Activated CD8-positive, alpha-beta memory T cell treated with anti-CD3 and anti-CD28 coated beads, Interleukin-2, amount 50 U/mL, for 48 hours (primary cell): ENCODE measurements around the gene PBOV1.

Experiments used
- DNase-seq: peaks from one replicate; pipeline ENCODE4 v3.0.0-alpha.2; 2020

PBOV1 gene

GRCh38 chr6:138204303-138204702, 14.0 kb downstream of the PBOV1 start:
- DNase-seq: no peak

DNA sequence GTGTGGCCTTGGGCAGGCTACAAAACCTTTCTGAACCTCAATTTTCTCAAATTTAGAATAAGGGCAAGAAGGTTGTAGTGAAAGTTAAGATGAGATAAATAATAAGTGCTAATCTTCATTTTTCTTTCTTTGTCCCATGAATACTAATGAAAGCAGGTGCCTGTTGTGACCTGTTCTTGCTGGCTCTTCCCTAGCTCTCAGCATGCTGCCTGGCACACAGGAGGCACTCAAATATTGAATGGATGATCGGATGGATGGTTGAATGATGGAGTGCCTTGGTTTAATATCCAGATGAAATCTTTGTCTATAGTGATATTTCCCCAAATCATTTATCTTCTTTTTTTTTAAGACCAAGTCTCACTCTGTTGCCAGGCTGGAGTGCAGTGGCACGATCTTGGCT, 15.0 kb downstream of the PBOV1 start:
- no peak for DNase-seq

DNA sequence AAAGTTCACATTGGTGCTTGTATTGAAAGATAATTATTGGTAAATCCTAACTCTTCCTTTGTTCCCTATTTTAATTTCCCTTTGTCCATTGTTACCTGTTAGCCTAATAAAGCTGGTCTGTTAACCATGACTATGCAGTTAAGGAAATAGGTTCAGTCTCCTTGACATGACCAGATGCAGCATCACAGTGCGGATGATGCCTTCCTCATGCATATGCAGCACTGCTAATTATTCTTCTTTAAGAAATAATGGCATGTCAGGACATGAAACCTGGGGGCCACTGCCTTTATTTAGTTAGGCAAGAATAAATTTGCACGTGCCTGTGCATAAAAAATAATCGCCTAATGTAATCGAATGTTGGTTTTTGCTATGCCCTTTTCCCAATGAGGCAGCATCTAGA, 16.5 kb downstream of the PBOV1 start:
- no peak for DNase-seq

GRCh38 chr6:138198430-138199091, 19.7 kb downstream of the PBOV1 start:
- no peak for DNase-seq

DNA sequence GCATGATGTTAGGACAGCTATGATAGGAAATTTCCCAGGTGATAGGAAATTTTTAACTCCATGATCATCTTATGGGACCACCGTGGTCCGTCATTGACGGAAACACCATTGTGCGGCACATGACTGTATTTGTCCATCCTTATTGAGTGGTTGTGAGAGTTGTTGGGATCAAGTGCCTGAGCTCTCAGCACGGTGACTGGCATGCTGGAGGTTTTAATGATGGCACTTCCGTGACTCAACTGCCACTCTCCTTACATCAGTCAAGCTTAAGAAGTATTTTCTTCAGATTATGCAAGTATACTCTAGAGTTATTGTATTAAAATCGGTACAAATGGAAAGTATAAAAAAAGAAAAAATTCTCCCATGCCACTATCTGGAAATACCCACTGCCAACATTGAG, 20.7 kb downstream of the PBOV1 start:
- DNase-seq: no peak

DNA sequence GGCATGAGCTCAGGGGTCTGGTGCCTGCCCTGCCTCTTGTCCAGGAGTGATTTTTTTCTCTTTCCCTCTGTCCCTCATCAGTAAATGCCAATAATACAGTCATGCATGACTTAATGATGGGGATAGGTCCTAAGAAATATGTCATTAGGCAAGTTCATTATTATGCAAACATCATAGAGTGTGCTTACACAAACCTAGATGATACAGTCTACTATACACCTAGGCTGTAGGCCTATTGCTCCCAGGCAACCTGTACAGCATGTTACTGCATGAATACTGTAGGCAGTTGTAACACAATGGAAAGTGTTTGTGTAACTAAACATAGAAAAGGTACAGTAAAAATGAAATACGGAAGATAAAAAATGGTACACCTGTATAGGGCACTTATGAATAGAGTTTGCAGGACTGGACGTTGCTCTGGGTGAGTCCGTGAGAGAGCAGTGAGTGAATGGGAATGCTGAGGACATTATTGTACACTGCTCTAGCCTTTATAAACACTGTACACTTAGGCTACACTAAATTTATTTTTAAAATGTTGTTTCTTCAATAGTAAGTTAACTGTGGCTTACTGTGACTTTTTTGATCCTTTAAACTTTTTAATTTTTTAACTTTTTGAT, 22.1 kb downstream of the PBOV1 start:
- no peak for DNase-seq

DNA sequence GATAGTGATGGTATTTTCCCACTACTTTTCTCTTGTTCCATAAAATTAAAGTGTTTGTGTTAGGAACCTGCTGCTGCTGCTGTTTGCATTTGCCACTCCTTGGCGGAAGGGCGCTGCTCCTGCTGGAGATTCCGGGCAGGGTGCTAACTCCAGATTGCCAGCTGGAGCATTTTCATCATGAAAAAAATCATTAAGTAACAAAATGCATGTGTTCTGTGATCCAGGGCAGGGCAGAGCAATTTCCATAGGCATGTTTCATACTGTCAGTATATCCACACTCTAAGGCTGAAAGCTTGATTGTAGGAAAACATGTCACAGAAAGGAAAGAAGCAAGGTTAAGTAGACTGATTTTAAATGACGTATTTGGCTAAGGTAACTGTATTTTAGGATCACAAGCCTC, 24.0 kb downstream of the PBOV1 start:
- DNase-seq: no peak

GRCh38 chr6:138188278-138188941, 29.9 kb downstream of the PBOV1 start:
- no peak for DNase-seq

GRCh38 chr6:138187156-138187555, 31.1 kb downstream of the PBOV1 start:
- no peak for DNase-seq

DNA sequence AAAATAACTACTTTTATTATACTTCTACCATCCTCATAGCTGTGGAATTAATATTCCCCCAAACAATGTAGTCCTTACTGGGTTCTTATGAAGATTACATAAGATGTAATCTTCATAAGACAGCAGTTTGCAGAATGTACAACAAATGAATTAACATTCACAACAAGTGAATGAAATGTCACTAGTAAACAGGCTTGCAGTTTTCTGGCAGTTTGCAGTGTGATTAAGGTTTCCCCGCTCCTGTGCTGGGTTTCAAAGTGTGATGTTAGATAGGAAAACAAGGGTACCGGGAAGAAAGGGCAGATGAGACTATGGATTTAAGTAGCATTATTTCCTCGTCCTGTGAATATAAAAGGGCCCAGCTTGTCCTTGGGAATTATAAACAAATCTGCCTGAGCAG, 34.1 kb downstream of the PBOV1 start:
- DNase-seq: no peak

DNA sequence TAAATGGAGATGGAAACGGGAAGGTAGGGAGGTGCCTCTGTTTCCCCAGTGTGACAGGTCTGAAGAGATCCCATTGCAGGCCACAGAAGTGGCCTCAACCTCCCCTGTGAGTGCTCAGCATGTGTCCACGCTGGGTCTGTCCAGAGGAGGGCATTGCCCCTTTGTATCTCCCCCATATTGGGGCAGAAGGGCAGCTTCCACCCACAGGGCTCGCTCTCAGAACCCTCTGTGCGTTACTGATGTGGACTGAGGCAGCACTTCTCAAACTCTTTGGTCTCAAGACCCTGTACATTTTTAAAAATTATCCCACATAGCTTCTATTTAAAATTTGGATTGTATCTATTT, 34.5 kb downstream of the PBOV1 start:
- no peak for DNase-seq

- no peak for DNase-seq
Observed at GRCh38 chr6:138182939-138183789, 35.1 kb downstream of the PBOV1 start.

DNA sequence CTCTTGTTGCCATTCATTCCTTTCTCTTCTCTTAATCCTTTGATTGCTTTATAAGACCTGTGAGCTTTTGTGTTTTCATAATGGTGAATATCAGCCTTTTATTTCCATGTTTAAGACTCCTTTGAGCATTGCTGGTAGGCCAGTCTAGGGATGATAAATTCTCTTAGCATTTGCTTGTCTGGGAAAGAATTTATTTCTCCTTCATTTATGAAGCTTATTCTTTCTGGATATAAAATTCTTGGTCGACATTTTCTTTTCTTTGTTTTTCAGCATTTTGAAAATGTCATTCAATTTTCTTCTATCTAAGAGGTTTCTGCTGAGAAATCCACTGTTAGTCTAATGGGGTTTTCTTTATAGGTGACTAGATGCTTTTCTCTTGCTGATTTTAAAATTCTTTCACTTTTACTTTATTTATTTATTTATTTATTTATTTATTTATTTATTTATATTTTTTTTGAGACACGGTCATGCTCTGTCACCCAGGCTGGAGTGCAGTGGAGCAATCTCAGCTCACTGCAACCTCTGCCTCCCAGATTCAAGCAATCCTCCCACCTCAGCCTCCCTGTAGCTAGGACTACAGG, 41.5 kb downstream of the PBOV1 start:
- DNase-seq: no peak

GRCh38 chr6:138175596-138175995, 42.7 kb downstream of the PBOV1 start:
- no peak for DNase-seq
